Epithelial cell of proximal tubule (primary cell): ENCODE data around the gene HMOX1. TPM values are rescaled to one million over a fixed set of nuclear protein-coding genes. Genes with fewer than 3 reads are reported as not detected.

Source experiments
- DNase-seq: peaks from one replicate; pipeline ENCODE4 v3.0.0-alpha.2; 2011; ENCODE audit warnings: low read depth
- H3K4me3 ChIP-seq: 2 replicates; pipeline ENCODE4 v1.5.1; 2011; ENCODE audit warnings: low read depth, mild to moderate bottlenecking, low read length
- total RNA-seq: library from RNA; depleted of rRNA; stranded (reverse); fragments of >200 nt; gene quantifications from 2 replicates; pipeline ENCODE4 v1.2.3, GENCODE V29; 2015
- TF ChIP-seq, protein P1 (sequence below): conservative IDR thresholded peaks from 2 replicates; pipeline ENCODE4 v1.5.1; 2012; ENCODE audit warnings: low read depth, mild to moderate bottlenecking, low read length

Gene HMOX1
- total RNA-seq, 1 donor from 2014 or later = 21.8 TPM

- TF ChIP-seq, protein P1, sequence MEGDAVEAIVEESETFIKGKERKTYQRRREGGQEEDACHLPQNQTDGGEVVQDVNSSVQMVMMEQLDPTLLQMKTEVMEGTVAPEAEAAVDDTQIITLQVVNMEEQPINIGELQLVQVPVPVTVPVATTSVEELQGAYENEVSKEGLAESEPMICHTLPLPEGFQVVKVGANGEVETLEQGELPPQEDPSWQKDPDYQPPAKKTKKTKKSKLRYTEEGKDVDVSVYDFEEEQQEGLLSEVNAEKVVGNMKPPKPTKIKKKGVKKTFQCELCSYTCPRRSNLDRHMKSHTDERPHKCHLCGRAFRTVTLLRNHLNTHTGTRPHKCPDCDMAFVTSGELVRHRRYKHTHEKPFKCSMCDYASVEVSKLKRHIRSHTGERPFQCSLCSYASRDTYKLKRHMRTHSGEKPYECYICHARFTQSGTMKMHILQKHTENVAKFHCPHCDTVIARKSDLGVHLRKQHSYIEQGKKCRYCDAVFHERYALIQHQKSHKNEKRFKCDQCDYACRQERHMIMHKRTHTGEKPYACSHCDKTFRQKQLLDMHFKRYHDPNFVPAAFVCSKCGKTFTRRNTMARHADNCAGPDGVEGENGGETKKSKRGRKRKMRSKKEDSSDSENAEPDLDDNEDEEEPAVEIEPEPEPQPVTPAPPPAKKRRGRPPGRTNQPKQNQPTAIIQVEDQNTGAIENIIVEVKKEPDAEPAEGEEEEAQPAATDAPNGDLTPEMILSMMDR = no peak
- no peak for DNase-seq
- H3K4me3 ChIP-seq = no peak overlapping the region
Measured at GRCh38 chr22:35398591-35398973, 17.7 kb downstream of the HMOX1 start.

DNA sequence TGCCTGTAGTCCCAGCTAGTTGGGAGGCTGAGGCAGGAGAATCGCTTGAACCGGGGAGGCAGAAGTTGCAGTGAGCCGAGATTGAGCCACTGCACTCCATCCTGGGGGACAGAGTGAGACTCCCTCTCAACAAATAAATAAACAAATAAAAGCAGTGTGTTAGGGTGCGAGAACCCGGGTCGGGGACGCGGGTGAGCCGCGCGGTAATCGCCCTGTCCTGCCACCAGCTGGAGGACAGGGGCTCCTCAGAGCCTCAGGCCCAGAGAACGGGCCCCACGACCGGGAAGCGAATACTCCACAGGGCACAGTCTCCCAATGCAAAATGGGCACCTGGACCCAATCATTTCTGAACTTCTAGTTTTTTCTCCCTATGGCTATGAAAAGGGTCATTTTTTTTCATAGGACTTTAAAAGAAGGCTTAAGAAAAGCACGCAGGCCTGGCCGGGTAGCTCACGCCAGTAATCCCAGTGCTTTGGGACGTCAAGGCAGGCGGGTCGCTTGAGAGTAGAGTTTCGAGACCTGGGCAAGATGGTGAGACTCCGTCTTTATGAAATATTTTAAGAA is 18.3 kb downstream of the HMOX1 start:
- TF ChIP-seq, protein P1 = no peak
- DNase-seq = no peak
- peak overlapping the region; percentile 97 for H3K4me3 ChIP-seq

- peak within 1 kb of the TSS; percentile 97 for H3K4me3 ChIP-seq
- TF ChIP-seq, protein P1 = no peak
- DNase-seq = no peak
Measured at GRCh38 chr22:35399678-35400500, 19.0 kb downstream of the HMOX1 start, which contains the start of gene MCM5. MCM5 (plus strand) TSS chr22:35400140; CDS start chr22:35400439, 299 bp downstream.

- no peak for DNase-seq
- peak overlapping the region; percentile 97 for H3K4me3 ChIP-seq
- TF ChIP-seq, protein P1 = no peak
Measured at GRCh38 chr22:35400501-35400790, 19.6 kb downstream of the HMOX1 start.

DNA sequence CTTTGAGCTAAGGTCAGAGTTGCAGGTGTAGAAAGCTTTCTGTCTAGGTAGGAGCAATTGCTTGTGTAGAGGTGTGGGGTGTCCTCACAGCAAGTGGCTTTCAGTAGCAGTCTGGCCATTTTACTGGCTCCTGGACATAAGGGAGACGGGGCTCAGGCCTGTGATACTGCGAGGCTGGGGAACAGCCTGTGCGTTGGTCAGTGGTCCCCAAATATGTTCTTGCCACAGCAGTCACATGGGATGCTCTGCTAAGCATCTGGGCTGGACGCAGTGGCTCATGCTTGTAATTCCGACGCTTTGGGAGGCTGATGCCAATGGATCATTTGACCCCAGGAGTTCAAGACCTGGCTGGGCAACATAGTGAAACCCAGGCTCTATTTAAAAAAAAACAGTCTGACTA is 21.0 kb downstream of the HMOX1 start:
- H3K4me3 ChIP-seq = no peak overlapping the region
- no peak for DNase-seq
- TF ChIP-seq, protein P1 = no peak

- TF ChIP-seq, protein P1 = no peak
- DNase-seq = no peak
- H3K4me3 ChIP-seq = no peak overlapping the region
Measured at GRCh38 chr22:35403356-35403755, 22.5 kb downstream of the HMOX1 start.

GRCh38 chr22:35404176-35404575 is 23.3 kb downstream of the HMOX1 start:
- no peak overlapping the region for H3K4me3 ChIP-seq
- TF ChIP-seq, protein P1 = no peak
- no peak for DNase-seq
